Measurements from ENCODE around the gene TECPR2. TPM values are rescaled to one million over a fixed set of nuclear protein-coding genes. Genes with fewer than 3 reads are reported as not detected.

The TECPR2 gene, protein sequence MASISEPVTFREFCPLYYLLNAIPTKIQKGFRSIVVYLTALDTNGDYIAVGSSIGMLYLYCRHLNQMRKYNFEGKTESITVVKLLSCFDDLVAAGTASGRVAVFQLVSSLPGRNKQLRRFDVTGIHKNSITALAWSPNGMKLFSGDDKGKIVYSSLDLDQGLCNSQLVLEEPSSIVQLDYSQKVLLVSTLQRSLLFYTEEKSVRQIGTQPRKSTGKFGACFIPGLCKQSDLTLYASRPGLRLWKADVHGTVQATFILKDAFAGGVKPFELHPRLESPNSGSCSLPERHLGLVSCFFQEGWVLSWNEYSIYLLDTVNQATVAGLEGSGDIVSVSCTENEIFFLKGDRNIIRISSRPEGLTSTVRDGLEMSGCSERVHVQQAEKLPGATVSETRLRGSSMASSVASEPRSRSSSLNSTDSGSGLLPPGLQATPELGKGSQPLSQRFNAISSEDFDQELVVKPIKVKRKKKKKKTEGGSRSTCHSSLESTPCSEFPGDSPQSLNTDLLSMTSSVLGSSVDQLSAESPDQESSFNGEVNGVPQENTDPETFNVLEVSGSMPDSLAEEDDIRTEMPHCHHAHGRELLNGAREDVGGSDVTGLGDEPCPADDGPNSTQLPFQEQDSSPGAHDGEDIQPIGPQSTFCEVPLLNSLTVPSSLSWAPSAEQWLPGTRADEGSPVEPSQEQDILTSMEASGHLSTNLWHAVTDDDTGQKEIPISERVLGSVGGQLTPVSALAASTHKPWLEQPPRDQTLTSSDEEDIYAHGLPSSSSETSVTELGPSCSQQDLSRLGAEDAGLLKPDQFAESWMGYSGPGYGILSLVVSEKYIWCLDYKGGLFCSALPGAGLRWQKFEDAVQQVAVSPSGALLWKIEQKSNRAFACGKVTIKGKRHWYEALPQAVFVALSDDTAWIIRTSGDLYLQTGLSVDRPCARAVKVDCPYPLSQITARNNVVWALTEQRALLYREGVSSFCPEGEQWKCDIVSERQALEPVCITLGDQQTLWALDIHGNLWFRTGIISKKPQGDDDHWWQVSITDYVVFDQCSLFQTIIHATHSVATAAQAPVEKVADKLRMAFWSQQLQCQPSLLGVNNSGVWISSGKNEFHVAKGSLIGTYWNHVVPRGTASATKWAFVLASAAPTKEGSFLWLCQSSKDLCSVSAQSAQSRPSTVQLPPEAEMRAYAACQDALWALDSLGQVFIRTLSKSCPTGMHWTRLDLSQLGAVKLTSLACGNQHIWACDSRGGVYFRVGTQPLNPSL (N-terminal part only)
- polyA plus RNA-seq: 1 to 10 TPM; 3.3 to 3.8 TPM

DNA sequence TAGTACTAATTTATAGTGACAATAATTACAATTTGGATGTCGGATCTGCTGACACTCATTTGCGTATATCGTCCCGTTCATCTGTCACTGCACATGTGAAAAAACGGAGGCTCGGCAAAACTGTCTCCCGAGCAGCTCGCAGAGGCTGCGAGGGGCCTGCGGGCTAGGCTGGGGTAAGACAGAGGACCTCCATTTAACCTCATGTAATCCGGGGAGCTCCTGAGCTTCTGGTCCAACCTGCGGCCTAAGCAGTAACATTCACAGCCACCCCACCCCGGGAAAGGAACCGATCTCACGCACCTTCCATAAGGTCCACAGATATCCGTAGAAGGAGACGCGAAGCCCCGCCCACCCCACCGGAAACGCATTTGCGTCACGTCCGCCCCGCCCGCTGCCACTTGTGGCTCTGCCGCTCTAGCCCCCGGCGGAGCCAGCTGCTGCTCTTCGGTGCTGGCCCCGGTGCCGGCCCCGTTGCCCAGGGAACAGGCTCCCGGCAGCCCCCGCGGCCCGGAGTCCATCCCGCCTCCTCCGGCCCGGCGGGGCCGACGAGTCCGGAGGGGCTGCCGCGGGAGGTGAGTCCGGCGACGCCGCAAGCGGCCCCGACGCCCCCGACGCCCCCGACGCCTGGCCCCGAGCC lies at the start of gene TECPR2, which contains the start of gene CINP:
TSS of gene TECPR2 (plus strand) at position 397 of the 637 bp plus-strand sequence. CDS start 13,781 bp downstream, outside the sequence.
TSS of gene CINP (minus strand) at position 346 of the 637 bp plus-strand sequence. CDS start at position 307, 39 bp downstream.
- Histone ChIP-seq H3K4me3 (ENCODE audit: low read depth in 1 of 2, low read length in 2 of 2) (peak within 1 kb of the TSS; percentile 81 to 95), H3K4me1 (ENCODE audit: control insufficient read depth in 2 of 2, insufficient read depth in 2 of 2, low read length in 1 of 2) (peaks cover 4% of the 10 kb centered on the region in 2 donors), H3K9me3 (ENCODE audit: control insufficient read depth in 2 of 2, insufficient read depth in 1 of 2, low read depth in 1 of 2, low read length in 1 of 2) (no peaks in the 10 kb centered on the region), H3K27me3 (ENCODE audit: control insufficient read depth in 1 of 2, insufficient read depth in 2 of 2, low read length in 2 of 2) (no peaks in the 10 kb centered on the region), H3K27ac (ENCODE audit: low read depth in 2 of 2, low read length in 1 of 2) (peak within 1 kb of the TSS; percentile 91 to 93), H3K36me3 (ENCODE audit: control insufficient read depth in 2 of 2, insufficient read depth in 2 of 2, low read length in 1 of 2) (no peaks in the 10 kb centered on the region)
- WGBS, 2 donors: 1% methylated on average over 47 to 58 of the region's 58 CpGs

DNA sequence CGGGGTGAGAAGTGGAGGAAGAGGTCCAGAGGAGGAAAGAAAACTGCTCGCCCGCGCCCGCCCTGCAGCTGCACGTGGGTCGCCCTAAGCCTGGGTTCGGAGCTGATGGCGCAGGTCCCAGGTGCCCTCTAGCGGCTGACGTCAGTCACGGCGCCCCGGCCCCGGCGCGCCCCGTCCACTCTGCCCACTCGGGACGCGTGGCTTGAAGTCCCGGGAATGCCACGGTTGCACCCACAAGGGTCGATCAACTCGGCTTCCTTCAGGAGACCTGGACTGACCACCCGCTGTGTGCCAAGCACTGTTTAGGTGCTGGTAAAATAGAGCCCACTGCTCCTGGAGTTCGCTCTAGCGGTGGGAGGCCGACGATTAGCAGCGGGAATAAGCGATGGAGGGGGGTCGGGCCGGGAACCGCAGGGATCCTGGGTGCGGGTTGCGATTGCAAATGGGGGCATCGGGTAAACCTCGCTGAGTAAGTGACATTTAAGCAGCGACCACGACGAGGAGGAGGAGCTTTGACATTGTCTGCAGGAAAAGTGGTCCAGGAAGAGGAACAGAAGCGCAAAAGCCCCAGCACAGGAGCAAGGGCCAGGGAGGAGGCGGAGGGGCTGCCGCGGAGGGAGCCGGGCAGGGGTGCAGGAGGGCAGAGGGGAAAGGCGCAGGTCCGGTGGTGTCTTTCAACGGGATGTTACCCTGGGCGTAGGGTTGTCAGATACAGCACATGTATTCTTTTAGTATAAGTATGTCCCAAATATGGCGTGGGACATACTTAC lies 48.3 kb upstream of the TECPR2 start:
- Histone ChIP-seq H3K27me3 (ENCODE audit: control insufficient read depth in 1 of 2, insufficient read depth in 2 of 2, low read length in 2 of 2) (no peaks in the 10 kb centered on the region), H3K36me3 (ENCODE audit: control insufficient read depth in 2 of 2, insufficient read depth in 2 of 2, low read length in 1 of 2) (no peaks in the 10 kb centered on the region), H3K4me1 (ENCODE audit: control insufficient read depth in 2 of 2, insufficient read depth in 2 of 2, low read length in 1 of 2) (peaks cover 3 to 9% of the 10 kb centered on the region in 2 donors), H3K9me3 (ENCODE audit: control insufficient read depth in 2 of 2, insufficient read depth in 1 of 2, low read depth in 1 of 2, low read length in 1 of 2) (no peaks in the 10 kb centered on the region), H3K27ac (ENCODE audit: low read depth in 2 of 2, low read length in 1 of 2) (no peak overlapping the region), H3K4me3 (ENCODE audit: low read depth in 1 of 2, low read length in 2 of 2) (peak overlapping the region; percentile 42 to 53)
- WGBS, 2 donors: 7% methylated on average over 52 of the region's 52 CpGs

DNA sequence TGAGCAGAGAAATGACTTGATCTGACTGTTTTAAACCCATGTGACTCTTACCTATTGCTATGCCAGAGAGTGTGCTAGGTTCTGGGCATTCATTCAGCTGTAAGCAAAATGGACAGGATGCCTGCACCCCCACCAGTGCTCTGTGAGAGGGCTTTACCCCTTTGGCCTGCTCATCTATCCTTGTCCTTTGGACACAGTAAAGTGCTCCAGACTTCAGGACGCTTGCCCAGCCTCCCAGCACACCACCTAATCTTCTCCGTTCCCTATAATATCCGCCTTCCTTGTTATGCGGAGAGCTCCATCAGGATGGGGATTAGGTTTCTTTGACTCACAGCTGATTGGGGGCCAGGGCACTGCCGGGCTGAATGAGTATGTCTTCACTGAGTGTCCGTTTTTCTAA lies 47.6 kb upstream of the TECPR2 start:
- H3K4me1 ChIP-seq (ENCODE audit: control insufficient read depth in 2 of 2, insufficient read depth in 2 of 2, low read length in 1 of 2): peaks cover 3 to 9% of the 10 kb centered on the region in 2 donors
- H3K9me3 ChIP-seq (ENCODE audit: control insufficient read depth in 2 of 2, insufficient read depth in 1 of 2, low read depth in 1 of 2, low read length in 1 of 2): no peaks in the 10 kb centered on the region
- no peaks in the 10 kb centered on the region for H3K36me3 ChIP-seq (ENCODE audit: control insufficient read depth in 2 of 2, insufficient read depth in 2 of 2, low read length in 1 of 2)
- H3K4me3 ChIP-seq (ENCODE audit: low read depth in 1 of 2, low read length in 2 of 2): no peak overlapping the region
- H3K27ac ChIP-seq (ENCODE audit: low read depth in 2 of 2, low read length in 1 of 2): no peak overlapping the region
- H3K27me3 ChIP-seq (ENCODE audit: control insufficient read depth in 1 of 2, insufficient read depth in 2 of 2, low read length in 2 of 2): no peaks in the 10 kb centered on the region
- 91 to 92% methylated on average over 6 of the region's 6 CpGs for whole genome bisulfite sequencing, 2 donors

DNA sequence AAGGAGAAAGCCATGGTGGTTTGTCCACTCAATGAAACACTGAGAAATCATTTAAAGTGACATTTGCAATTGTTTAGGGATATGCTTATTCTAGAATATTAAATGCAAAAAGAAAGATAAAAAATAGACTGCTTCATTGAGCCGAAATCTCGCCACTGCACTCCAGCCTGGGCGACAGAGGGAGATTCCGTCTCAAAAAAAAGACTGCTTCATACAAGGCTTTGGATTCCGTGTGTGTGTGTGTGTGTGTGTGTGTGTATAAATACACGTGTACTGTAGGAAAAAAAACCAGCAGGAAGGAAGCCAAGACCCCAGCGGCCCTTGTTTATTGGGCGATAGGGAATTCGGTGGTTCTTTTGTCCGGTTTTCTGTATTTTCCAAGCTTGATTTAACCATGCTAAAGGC lies 46.4 kb upstream of the TECPR2 start:
- Histone ChIP-seq H3K36me3 (ENCODE audit: control insufficient read depth in 2 of 2, insufficient read depth in 2 of 2, low read length in 1 of 2) (no peaks in the 10 kb centered on the region), H3K27ac (ENCODE audit: low read depth in 2 of 2, low read length in 1 of 2) (peak overlapping the region; percentile 50 to 57), H3K4me3 (ENCODE audit: low read depth in 1 of 2, low read length in 2 of 2) (peak overlapping the region; percentile 39 to 51), H3K4me1 (ENCODE audit: control insufficient read depth in 2 of 2, insufficient read depth in 2 of 2, low read length in 1 of 2) (peaks cover 3 to 9% of the 10 kb centered on the region in 2 donors), H3K27me3 (ENCODE audit: control insufficient read depth in 1 of 2, insufficient read depth in 2 of 2, low read length in 2 of 2) (no peaks in the 10 kb centered on the region), H3K9me3 (ENCODE audit: control insufficient read depth in 2 of 2, insufficient read depth in 1 of 2, low read depth in 1 of 2, low read length in 1 of 2) (no peaks in the 10 kb centered on the region)
- WGBS, 2 donors: 1 to 3% methylated on average over 10 of the region's 10 CpGs

DNA sequence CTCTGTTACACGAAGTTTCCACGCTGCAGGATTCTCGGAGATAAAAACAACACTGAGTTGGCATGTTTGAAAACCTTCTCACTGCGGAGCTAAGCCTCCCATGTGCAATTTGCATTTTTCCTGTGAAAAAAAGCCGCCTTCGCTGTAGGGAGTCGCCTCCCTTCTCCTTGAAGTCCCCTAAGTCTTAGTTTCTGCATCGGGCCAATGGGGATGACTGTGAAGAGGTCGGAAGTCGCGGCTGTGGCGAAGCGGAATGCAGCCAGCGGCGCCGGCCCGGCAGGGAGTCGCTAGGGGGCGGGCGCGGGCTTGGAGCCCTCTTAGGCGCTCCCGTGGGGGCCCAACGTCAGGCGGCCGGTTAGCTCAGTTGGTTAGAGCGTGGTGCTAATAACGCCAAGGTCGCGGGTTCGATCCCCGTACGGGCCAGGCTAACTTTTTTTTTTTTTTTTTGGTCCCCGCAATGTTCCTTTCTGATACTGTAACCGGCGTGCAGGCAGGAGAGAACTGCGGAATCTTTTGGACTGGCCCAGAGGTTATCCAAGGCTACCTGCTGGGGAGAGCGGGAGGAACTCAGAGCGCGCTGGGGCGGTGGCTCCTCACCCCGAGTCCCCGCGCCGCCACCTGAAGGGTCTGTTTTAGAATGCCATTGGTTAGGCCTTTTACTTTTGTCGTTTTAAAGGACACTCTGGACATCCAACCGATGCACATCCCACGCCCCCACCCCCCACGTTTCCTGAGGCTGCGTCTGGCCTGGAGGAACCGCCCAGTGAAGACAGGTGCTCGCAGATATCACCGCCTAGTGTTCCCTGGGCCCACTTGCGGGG lies 45.8 kb upstream of the TECPR2 start:
- 0 to 1% methylated on average over 50 to 54 of the region's 54 CpGs for WGBS, 2 donors
- no peaks in the 10 kb centered on the region for H3K27me3 ChIP-seq (ENCODE audit: control insufficient read depth in 1 of 2, insufficient read depth in 2 of 2, low read length in 2 of 2)
- peaks cover 3 to 9% of the 10 kb centered on the region in 2 donors for H3K4me1 ChIP-seq (ENCODE audit: control insufficient read depth in 2 of 2, insufficient read depth in 2 of 2, low read length in 1 of 2)
- peak overlapping the region; percentile 83 to 94 for H3K27ac ChIP-seq (ENCODE audit: low read depth in 2 of 2, low read length in 1 of 2)
- H3K9me3 ChIP-seq (ENCODE audit: control insufficient read depth in 2 of 2, insufficient read depth in 1 of 2, low read depth in 1 of 2, low read length in 1 of 2): no peaks in the 10 kb centered on the region
- no peaks in the 10 kb centered on the region for H3K36me3 ChIP-seq (ENCODE audit: control insufficient read depth in 2 of 2, insufficient read depth in 2 of 2, low read length in 1 of 2)
- H3K4me3 ChIP-seq (ENCODE audit: low read depth in 1 of 2, low read length in 2 of 2): peak overlapping the region; percentile 51

DNA sequence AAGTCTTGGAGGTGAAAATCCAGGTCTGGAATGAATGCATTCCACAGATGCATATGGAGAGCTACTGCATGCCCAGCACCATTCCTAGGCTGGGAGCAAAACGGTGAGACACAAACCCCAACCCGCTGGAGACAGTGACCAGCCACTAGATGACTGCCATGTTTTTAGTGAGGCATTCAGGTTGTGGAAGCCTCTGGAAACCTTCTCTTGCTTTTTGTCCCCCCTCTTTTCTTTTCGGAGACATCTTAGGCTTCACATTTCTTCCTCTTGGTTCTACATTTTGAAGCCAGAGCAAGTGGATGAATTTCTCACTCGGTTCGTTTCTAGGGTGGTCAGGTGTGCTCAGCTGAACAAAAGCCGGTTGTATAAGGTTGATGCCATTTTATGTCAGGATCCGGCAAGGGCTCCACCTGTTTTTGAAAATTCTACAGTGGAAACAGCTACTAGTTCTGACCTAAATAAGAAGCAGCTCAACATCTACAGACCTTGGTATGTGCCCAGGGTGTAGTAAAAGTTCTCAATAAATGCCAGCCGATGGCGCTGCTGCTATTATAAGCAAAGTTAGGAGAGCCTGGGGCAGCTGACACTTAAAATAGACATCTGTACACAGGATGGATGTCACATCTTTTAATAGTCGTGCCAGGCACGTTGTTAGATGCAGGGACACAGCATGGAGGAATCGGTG lies 45.0 kb upstream of the TECPR2 start:
- no peaks in the 10 kb centered on the region for H3K36me3 ChIP-seq (ENCODE audit: control insufficient read depth in 2 of 2, insufficient read depth in 2 of 2, low read length in 1 of 2)
- H3K4me1 ChIP-seq (ENCODE audit: control insufficient read depth in 2 of 2, insufficient read depth in 2 of 2, low read length in 1 of 2): peaks cover 3 to 9% of the 10 kb centered on the region in 2 donors
- peak overlapping the region; percentile 51 for H3K4me3 ChIP-seq (ENCODE audit: low read depth in 1 of 2, low read length in 2 of 2)
- H3K27ac ChIP-seq (ENCODE audit: low read depth in 2 of 2, low read length in 1 of 2): peak overlapping the region; percentile 83 to 94
- H3K27me3 ChIP-seq (ENCODE audit: control insufficient read depth in 1 of 2, insufficient read depth in 2 of 2, low read length in 2 of 2): no peaks in the 10 kb centered on the region
- H3K9me3 ChIP-seq (ENCODE audit: control insufficient read depth in 2 of 2, insufficient read depth in 1 of 2, low read depth in 1 of 2, low read length in 1 of 2): no peaks in the 10 kb centered on the region
- 48 to 49% methylated on average over 12 of the region's 12 CpGs for WGBS, 2 donors

DNA sequence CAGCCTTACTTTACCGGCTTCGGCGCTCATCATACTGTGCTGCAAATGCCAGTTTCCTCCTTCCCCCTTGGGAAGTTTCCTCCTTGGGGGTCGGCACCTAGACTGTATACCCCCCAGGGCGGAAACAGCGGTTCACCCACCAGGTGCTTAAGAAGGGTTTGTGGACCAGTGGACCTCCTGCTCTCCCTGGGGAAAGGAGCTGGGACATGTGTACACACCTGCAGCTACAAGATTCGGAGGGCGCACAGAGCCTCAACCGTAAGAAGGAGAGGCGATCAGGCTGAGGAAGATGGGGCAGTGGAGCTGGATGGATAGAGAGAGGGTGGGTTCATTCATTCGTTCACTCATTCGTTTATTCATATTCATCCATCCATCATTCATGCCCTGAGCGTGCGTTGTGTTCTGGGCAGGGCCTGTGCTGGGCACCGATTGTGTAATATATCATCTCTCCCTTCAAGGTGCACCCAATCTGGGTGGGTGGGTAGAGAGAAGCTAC lies 43.9 kb upstream of the TECPR2 start:
- Histone ChIP-seq H3K36me3 (ENCODE audit: control insufficient read depth in 2 of 2, insufficient read depth in 2 of 2, low read length in 1 of 2) (no peaks in the 10 kb centered on the region), H3K27ac (ENCODE audit: low read depth in 2 of 2, low read length in 1 of 2) (peak overlapping the region; percentile 95 to 96), H3K27me3 (ENCODE audit: control insufficient read depth in 1 of 2, insufficient read depth in 2 of 2, low read length in 2 of 2) (no peaks in the 10 kb centered on the region), H3K9me3 (ENCODE audit: control insufficient read depth in 2 of 2, insufficient read depth in 1 of 2, low read depth in 1 of 2, low read length in 1 of 2) (no peaks in the 10 kb centered on the region), H3K4me3 (ENCODE audit: low read depth in 1 of 2, low read length in 2 of 2) (peak overlapping the region; percentile 85 to 98), H3K4me1 (ENCODE audit: control insufficient read depth in 2 of 2, insufficient read depth in 2 of 2, low read length in 1 of 2) (peaks cover 0 to 9% of the 10 kb centered on the region in 2 donors)
- WGBS, 2 donors: 59 to 65% methylated on average over 15 of the region's 15 CpGs
